ENCODE measurements around the gene FBXW9. TPM values are rescaled to one million over a fixed set of nuclear protein-coding genes. Genes with fewer than 3 reads are reported as not detected.

FBXW9 gene
- polyA plus RNA-seq, 3 donors = 4.4 to 7.2 (median 5.1) TPM

DNA sequence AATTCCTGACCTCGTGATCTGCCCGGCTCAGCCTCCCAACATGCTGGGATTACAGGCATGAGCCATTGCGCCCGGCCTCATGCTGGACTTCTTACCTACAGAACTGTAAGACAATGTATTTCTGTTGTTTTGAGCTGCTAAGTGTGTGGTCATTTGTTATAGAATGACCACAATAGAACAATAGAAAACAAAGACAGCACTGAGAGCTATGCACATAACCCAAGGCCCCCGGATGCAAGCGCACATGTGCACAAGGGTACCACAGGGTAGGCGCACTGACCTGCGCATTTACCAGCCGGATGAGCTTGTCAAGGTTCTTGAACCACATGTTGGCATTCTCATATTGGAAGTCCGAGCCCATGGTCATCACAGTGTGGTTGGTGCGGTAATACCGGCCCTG lies 35.5 kb downstream of the FBXW9 start:
- Mint-ChIP-seq H3K27me3 (ENCODE audit: low read depth in 3 of 3) (peaks cover 0 to 5% (median 2%) of the 10 kb centered on the region in 3 donors), H3K9me3 (peaks cover 0 to 9% (median 0%) of the 10 kb centered on the region in 7 donors), H3K36me3 (peaks cover 63 to 87% of the 10 kb centered on the region in 2 donors), H3K4me3 (no peak overlapping the region), H3K27ac (no peak overlapping the region), H3K4me1 (peaks cover 17% of the 10 kb centered on the region)
- Histone ChIP-seq H4K20me1 (ENCODE audit: insufficient read depth, low read length) (peaks cover 87% of the 10 kb centered on the region), H3K9me3 (replicated peaks in 1 of 2; ENCODE audit: control insufficient read depth in 1 of 2, insufficient read depth in 1 of 2, low read length in 2 of 2) (no peaks in the 10 kb centered on the region), H3K4me2 (replicated peaks; ENCODE audit: extremely low read depth, low read length, poor library complexity, severe bottlenecking) (no peak overlapping the region), H3K4me3 (replicated peaks in 1 of 3; ENCODE audit: low read depth in 2 of 3, low read length in 3 of 3) (no peak overlapping the region), H3K27ac (ENCODE audit: low read depth in 1 of 2, low read length in 2 of 2) (no peak overlapping the region), H3K36me3 (replicated peaks in 1 of 2; ENCODE audit: control insufficient read depth in 1 of 2, insufficient read depth in 2 of 2, low read length in 2 of 2) (peaks cover 81 to 88% of the 10 kb centered on the region in 2 donors), H2AFZ (ENCODE audit: insufficient read depth, low read depth, low read length, poor library complexity, severe bottlenecking) (no peak overlapping the region), H3K79me2 (ENCODE audit: insufficient read depth, low read length) (peaks cover 30% of the 10 kb centered on the region), H3K27me3 (ENCODE audit: control insufficient read depth in 2 of 2, insufficient read depth in 2 of 2, low read length in 2 of 2) (no peaks in the 10 kb centered on the region), H3K4me1 (ENCODE audit: control insufficient read depth in 1 of 2, insufficient read depth in 2 of 2, low read length in 2 of 2) (peaks cover 17 to 21% of the 10 kb centered on the region in 2 donors), H3K9ac (ENCODE audit: insufficient read depth, low read length, poor library complexity, severe bottlenecking) (no peak overlapping the region)
- DNase-seq = no peak
- no peak for TF ChIP-seq CTCF (IDR thresholded peaks at IDR 0.05)
- 89% methylated on average over 11 of the region's 12 CpGs for WGBS (ENCODE audit: insufficient coverage)
- intact Hi-C loops (cut with micrococcal nuclease) = loop anchor here in 1 of 2 donors (10.0 kb wide), 2 partner anchors 46 to 496 kb away; partner anchors contain the start of genes ZNF136, ZNF490 and ZNF791

- peaks cover 0 to 1% (median 1%) of the 10 kb centered on the region in 3 donors for H3K27me3 Mint-ChIP-seq (ENCODE audit: low read depth in 3 of 3)
- DNase-seq = no peak
- Histone ChIP-seq H3K4me3 (replicated peaks in 1 of 3; ENCODE audit: low read depth in 2 of 3, low read length in 3 of 3) (no peak overlapping the region), H3K79me2 (ENCODE audit: insufficient read depth, low read length) (peaks cover 4% of the 10 kb centered on the region), H4K20me1 (ENCODE audit: insufficient read depth, low read length) (peaks cover 83% of the 10 kb centered on the region), H3K27ac (ENCODE audit: low read depth in 1 of 2, low read length in 2 of 2) (no peak overlapping the region), H2AFZ (ENCODE audit: insufficient read depth, low read depth, low read length, poor library complexity, severe bottlenecking) (no peak overlapping the region), H3K27me3 (ENCODE audit: control insufficient read depth in 2 of 2, insufficient read depth in 2 of 2, low read length in 2 of 2) (no peaks in the 10 kb centered on the region), H3K9ac (ENCODE audit: insufficient read depth, low read length, poor library complexity, severe bottlenecking) (no peak overlapping the region), H3K4me2 (replicated peaks; ENCODE audit: extremely low read depth, low read length, poor library complexity, severe bottlenecking) (no peak overlapping the region), H3K36me3 (replicated peaks in 1 of 2; ENCODE audit: control insufficient read depth in 1 of 2, insufficient read depth in 2 of 2, low read length in 2 of 2) (peaks cover 86 to 96% of the 10 kb centered on the region in 2 donors), H3K4me1 (ENCODE audit: control insufficient read depth in 1 of 2, insufficient read depth in 2 of 2, low read length in 2 of 2) (no peaks in the 10 kb centered on the region), H3K9me3 (replicated peaks in 1 of 2; ENCODE audit: control insufficient read depth in 1 of 2, insufficient read depth in 1 of 2, low read length in 2 of 2) (no peaks in the 10 kb centered on the region)
- no peaks in the 10 kb centered on the region for H3K4me1 Mint-ChIP-seq
- 97% methylated on average over 6 of the region's 22 CpGs for WGBS (ENCODE audit: insufficient coverage)
- H3K27ac Mint-ChIP-seq = no peak overlapping the region
- peaks cover 0 to 9% (median 0%) of the 10 kb centered on the region in 7 donors for H3K9me3 Mint-ChIP-seq
- no peak overlapping the region for H3K4me3 Mint-ChIP-seq
- peaks cover 70 to 95% of the 10 kb centered on the region in 2 donors for H3K36me3 Mint-ChIP-seq
- no peak for TF ChIP-seq CTCF (IDR thresholded peaks at IDR 0.05)
- intact Hi-C loops (cut with micrococcal nuclease) = no loop called here
Measured at GRCh38 chr19:12657966-12658365, 38.5 kb downstream of the FBXW9 start.

Measured in CD14-positive monocyte (primary cell).